SU-DHL-6 (cell line): ENCODE measurements around the gene TCHHL1.

ENCODE experiments used
- CTCF ChIP-seq: fragments of 200-600 bp; sonication (generic); IDR thresholded peaks from one replicate; pipeline ENCODE4 v1.5.1; 2017; ENCODE audit warnings: antibody characterized with exemption, mild to moderate bottlenecking, low read length, moderate library complexity; ENCODE audit not compliant: insufficient read depth, poor library complexity, severe bottlenecking
- EZH2phosphoT487 ChIP-seq: fragments of 200-600 bp; sonication (generic), shearing (Covaris generic); conservative IDR thresholded peaks from 2 replicates; pipeline ENCODE4 v1.6.1; 2018; ENCODE audit warnings: mild to moderate bottlenecking, antibody characterized with exemption, low read length, moderate library complexity, mixed read lengths

- no peak for TF ChIP-seq CTCF
- no peak for TF ChIP-seq EZH2phosphoT487
These were observed 2.1 kb downstream of the TCHHL1 start for GRCh38 chr1:152086760-152087159.
